GM21619 (cell line): ENCODE data around the gene GEN1.

Experiments
- ATAC-seq: cut with Tn5 transposase; IDR thresholded peaks from one replicate; pipeline ENCODE4 v1.9.1; 2021; ENCODE audit not compliant: unreplicated experiment

Gene GEN1

GRCh38 chr2:17753803-17754663 is at the start of gene GEN1, which contains the start of gene SMC6:
Gene GEN1 (plus strand): TSS chr2:17754138. CDS start chr2:17759944, 5,806 bp downstream.
Gene SMC6 (minus strand): TSS chr2:17753810. CDS start chr2:17745946, 7,864 bp downstream.
- ATAC-seq = peak; percentile 59

- ATAC-seq = no peak
These were observed 47.1 kb upstream of the GEN1 start for GRCh38 chr2:17706845-17707244.

GRCh38 chr2:17708501-17708900 is 45.4 kb upstream of the GEN1 start:
- ATAC-seq = no peak

DNA sequence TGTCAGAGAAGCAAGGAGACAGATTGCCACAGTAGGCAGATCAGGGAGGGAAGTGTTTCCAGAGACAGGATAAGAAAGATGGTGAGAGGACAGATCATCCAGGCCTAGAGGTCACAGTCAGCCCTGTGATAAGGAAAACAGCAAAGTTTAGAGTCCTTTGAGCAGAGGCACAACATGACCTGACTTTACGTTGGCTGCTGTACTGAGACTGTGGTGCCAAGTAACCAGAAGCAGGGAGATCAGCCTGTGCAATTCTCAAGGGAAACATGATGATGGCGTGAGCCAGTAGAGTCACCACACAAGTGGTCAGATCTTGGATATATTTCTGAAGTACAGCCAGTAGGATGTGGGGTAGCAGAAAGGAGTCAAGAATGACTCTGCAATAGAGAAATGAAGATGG is 44.0 kb upstream of the GEN1 start:
- ATAC-seq = no peak

DNA sequence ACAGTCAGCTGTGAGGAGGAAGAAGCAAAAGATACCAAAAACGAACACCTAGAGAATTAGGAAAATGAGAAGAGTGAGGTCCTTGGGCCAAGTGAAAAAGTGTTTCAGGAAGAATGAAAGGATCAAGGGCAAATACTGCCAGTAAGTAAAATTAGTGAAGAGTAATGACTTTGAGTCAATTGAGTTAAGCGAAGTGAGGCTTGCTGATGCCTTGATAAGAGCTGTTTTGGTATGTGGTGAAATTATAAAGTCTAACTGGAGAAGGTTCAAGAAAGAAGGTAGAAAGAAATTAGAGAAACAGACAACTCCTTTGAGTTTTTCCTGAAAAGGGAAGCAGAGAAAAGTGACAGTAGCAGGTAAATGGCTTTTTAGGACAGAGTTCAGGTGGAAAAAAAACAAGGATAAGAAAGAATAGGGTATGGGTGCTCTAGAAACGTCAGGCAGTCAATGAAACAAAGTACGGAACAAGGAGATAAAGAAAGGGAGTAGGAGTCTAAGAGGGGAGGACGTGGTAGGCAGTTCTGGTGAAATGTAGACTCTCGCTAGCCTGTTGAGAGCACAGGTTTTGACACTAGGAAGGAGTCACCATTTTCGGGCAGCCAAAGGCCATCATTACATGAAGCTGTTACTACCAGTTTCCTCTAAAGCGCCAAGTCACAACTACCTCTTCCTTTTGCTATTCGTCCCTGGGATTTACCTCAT is 43.2 kb upstream of the GEN1 start:
- ATAC-seq = no peak

- ATAC-seq = no peak
These were observed 40.6 kb upstream of the GEN1 start for GRCh38 chr2:17713291-17713690.

DNA sequence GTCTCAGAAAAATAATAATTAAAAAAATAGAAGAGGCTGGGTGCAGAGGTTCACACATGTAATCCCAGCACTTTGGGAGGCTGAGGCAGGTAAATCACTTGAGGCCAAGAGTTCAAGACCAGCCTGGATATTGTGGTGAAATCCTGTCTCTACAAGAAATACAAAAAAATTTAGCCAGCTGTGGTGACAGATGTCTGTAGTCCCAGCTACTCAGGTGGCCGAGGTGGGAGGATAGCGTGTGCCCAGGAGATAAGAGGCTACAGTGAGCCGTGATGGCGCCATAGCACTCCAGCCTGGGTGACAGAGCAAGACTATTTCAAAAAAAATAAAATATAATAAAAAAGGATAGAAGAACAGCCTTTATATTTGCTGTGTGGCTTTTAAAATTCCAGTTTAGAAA is 36.3 kb upstream of the GEN1 start:
- no peak for ATAC-seq

GRCh38 chr2:17718689-17719088 is 35.2 kb upstream of the GEN1 start:
- ATAC-seq = no peak

GRCh38 chr2:17719562-17720371 is 34.2 kb upstream of the GEN1 start:
- ATAC-seq = peak; percentile 78

GRCh38 chr2:17728210-17728609 is 25.7 kb upstream of the GEN1 start:
- no peak for ATAC-seq

DNA sequence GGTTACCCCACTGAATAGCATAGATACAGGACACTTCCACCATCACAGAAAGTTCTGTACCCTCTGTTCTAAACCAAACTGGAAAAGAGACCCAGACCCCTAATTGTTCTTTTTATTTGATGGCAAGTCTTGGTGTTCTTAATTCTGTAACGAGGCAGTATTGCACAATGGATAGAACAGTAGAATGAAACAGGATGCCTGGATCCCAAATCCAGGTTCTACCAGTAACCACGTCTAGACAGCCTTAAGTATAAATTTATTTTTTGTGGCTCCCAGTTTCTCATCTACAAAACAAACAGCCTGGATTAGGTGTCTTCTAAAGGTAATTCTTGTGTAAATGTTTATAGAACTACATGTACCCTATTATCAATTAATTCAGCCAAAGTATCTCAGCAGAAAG is 24.1 kb upstream of the GEN1 start:
- ATAC-seq = no peak

DNA sequence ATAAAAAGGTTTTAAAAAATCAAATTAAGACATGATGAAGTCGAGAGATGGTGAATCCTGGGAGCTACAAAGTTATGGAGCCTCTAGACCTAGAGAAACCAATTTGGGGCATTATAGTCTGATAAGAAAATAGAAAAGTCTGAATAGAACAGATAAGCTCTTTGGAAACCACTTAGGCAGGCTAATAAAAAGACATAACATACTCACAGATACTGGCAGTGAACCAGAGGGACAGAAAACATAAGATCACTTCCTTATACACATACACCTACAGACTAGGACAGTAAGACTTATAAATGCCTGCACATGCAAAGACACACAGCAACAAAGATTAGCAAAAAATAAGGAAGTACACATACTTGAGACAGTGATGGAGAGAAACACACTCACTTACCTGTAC is 20.3 kb upstream of the GEN1 start:
- ATAC-seq = no peak

DNA sequence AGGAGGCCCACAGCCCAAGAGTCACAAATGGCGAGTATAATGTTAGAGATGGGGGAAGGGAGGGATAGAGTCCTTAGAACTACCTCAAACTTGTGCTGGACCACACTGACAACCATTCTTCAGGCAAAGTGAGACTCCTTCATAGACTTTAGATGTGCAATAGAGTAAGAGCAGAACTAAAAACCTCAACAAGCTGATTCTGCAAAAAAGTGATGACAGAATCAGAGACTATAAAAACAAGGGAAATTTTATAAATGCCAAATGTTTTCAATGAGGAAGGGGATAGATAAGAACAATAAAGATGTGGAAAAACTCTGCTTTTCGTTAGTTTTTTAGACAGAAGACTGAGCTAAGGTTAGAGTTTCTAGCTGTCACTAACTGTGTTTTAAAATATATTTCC is 18.1 kb upstream of the GEN1 start:
- no peak for ATAC-seq

DNA sequence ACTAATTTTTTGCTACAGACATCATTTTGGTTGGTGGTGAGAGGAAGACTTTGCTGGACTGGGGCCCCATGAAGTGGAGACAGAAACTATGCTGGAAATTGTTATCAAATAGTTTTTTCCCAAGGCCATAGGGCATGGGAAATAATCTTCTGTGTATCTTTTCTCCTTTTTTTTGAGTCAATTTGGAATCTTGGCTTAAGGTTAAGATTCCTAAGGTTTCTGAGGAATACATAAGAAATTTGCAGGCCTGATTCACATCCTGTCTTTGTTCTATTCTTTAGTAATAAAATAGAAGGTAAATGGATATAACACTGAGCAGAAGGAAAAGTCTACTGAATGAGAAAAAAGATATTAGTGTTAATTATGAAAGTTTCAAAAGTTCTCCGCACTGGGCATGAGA is 16.9 kb upstream of the GEN1 start:
- no peak for ATAC-seq

DNA sequence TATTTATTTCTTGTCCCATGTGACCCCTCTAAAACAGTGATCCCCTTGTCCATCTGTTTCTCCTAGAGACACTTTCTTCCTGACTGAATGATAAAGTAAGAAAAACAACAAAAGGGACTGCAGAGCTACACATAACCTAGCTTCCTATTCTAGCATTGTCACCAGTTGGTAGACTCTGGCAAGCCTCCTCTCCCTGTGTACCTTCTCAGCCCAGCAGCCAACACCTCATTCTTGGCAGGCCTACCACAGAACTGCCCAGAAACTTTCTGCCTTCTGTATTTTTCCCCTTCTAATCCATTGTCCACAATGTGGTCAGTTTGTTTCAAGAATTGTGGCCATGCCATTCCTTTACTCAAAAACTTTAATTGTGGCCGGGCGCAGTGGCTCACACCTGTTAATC is 13.7 kb upstream of the GEN1 start:
- no peak for ATAC-seq

DNA sequence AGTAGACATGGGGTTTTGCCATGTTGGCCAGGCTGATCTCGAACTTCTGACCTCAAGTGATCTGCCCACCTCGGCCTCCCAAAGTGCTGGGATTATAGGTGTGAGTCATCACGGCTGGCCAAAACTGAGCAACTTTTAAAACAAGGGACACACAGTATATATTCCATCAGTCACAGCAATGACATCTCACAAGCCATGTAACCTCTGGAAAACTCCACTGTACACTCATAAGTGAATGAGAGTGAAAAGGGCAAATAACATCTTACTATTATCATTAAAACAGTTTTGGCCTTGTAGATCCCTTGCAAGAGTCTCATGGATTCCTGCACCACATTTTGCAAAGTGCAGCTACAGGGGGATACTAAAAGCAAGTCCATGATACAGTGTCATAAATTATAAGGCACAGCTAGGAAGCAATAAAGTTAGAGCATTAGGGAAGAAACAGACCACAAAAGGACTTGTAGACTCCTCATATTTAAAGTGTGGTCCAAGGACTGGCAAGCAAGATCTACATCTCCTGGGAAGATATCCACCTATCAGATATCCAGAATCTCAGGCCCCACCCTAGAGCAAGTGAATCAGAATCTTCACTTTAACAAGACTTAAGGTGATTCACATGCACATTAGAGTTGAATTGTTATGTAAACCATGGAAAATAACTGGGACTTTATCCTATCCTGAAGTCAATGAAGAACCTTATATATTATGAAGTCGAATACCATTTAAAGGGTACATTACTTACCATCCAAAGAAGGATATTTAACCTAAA is 6.1 kb upstream of the GEN1 start:
- ATAC-seq = no peak

DNA sequence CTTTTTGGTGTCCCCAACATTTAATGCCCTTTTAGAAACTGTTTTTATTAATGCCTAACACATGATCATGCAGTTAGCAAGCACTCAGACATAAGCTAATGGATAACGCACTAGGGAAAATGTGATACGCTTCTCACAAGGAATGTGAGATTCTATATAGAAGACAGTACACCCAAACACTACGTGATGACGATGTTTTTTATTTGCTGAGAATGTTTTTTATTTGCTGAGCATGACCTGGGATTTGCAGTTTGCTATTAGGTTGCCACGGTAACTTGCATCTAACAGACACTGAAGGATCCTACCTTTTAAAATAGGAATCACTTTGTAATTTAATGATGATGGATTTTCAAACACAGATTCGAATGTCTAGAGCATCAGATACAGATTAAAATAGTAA is 5.2 kb upstream of the GEN1 start:
- ATAC-seq = no peak

- ATAC-seq = peak; percentile 24
These were observed 4.0 kb upstream of the GEN1 start for GRCh38 chr2:17749753-17750438.

- ATAC-seq = no peak
These were observed 1.7 kb upstream of the GEN1 start for GRCh38 chr2:17752246-17752645.
